ENCODE results near the gene INHBB. TPM values are rescaled to one million over a fixed set of nuclear protein-coding genes. Genes with fewer than 3 reads are reported as not detected.

Gene INHBB
- total RNA-seq, 4 donors from 2014 or later = 3.1 to 23.8 (median 13.7) TPM

GRCh38 chr2:120365236-120365793 is 19.4 kb downstream of the INHBB start:
- intact Hi-C loops (cut with DNase I; ENCODE audit: low total_unique reads) = no loop called here
- in situ Hi-C loops (cut with MboI; ENCODE audit: low sequenced_read_pairs in 4 of 4) = no loop called here
- peak in 1 of 2 donors; percentile 55 for DNase-seq

GRCh38 chr2:120366698-120367097 is 20.8 kb downstream of the INHBB start:
- H3K9me3 ChIP-seq = no peaks in the 10 kb centered on the region
- DNase-seq = no peak
- H3K4me1 ChIP-seq = peaks cover 0 to 4% of the 10 kb centered on the region in 2 donors
- H3K27me3 ChIP-seq = no peaks in the 10 kb centered on the region
- no peaks in the 10 kb centered on the region for H3K36me3 ChIP-seq
- no peak for ATAC-seq
- no peak overlapping the region for H3K27ac ChIP-seq
- no peak overlapping the region for H3K4me3 ChIP-seq
- in situ Hi-C loops (cut with MboI; ENCODE audit: low sequenced_read_pairs in 4 of 4) (no loop called here), intact Hi-C loops (cut with DNase I; ENCODE audit: low total_unique reads) (no loop called here)
- no peak for TF ChIP-seq POLR2A (IDR thresholded peaks at IDR 0.05)
- TF ChIP-seq, protein P1, sequence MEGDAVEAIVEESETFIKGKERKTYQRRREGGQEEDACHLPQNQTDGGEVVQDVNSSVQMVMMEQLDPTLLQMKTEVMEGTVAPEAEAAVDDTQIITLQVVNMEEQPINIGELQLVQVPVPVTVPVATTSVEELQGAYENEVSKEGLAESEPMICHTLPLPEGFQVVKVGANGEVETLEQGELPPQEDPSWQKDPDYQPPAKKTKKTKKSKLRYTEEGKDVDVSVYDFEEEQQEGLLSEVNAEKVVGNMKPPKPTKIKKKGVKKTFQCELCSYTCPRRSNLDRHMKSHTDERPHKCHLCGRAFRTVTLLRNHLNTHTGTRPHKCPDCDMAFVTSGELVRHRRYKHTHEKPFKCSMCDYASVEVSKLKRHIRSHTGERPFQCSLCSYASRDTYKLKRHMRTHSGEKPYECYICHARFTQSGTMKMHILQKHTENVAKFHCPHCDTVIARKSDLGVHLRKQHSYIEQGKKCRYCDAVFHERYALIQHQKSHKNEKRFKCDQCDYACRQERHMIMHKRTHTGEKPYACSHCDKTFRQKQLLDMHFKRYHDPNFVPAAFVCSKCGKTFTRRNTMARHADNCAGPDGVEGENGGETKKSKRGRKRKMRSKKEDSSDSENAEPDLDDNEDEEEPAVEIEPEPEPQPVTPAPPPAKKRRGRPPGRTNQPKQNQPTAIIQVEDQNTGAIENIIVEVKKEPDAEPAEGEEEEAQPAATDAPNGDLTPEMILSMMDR (IDR thresholded peaks at IDR 0.05 in 4 of 5, conservative IDR thresholded peaks at IDR 0.05 in 1 of 5) = no peak

More at GRCh38 chr2:120365236-120365793, 19.4 kb downstream of the INHBB start:
- Histone ChIP-seq H3K27me3 (no peaks in the 10 kb centered on the region), H3K9me3 (no peaks in the 10 kb centered on the region), H3K4me1 (peaks cover under 1 to 10% of the 10 kb centered on the region in 2 donors), H3K36me3 (no peaks in the 10 kb centered on the region), H3K27ac (peak overlapping the region in 1 of 4 donors; percentile 43), H3K4me3 (no peak overlapping the region)
- TF ChIP-seq POLR2A (IDR thresholded peaks at IDR 0.05) = no peak
- TF ChIP-seq, protein P1 (IDR thresholded peaks at IDR 0.05 in 4 of 5, conservative IDR thresholded peaks at IDR 0.05 in 1 of 5) = no peak
- ATAC-seq = peak in 1 of 2 donors; percentile 66

DNA sequence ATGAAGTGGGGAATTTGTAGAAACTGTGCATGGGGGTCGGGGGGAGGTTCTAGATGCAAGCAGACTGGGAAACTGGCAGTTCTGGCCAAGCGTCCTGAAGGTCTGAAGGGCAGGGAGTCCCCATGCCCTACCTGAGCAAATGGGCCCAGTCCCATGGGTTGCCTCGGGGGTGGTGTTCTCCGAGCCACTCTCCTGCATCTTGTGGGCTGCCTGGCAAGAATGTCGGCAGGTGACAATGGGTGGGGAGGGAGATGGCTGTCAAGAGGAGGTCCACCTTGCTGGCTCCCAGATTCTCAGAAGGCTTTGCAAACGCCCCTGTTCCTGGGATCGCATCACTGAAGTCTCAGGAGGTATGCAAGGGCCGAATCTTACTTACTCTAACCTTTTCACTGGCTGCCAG is 21.3 kb downstream of the INHBB start:
- no peaks in the 10 kb centered on the region for H3K27me3 ChIP-seq

GRCh38 chr2:120367649-120368048 is 21.7 kb downstream of the INHBB start:
- Histone ChIP-seq H3K27ac (no peak overlapping the region), H3K4me3 (no peak overlapping the region), H3K9me3 (no peaks in the 10 kb centered on the region), H3K4me1 (peaks cover 0 to 4% of the 10 kb centered on the region in 2 donors), H3K27me3 (no peaks in the 10 kb centered on the region), H3K36me3 (no peaks in the 10 kb centered on the region)
- in situ Hi-C loops (cut with MboI; ENCODE audit: low sequenced_read_pairs in 4 of 4) = no loop called here
- DNase-seq (no peak), ATAC-seq (no peak)
- intact Hi-C loops (cut with DNase I; ENCODE audit: low total_unique reads) = no loop called here
- TF ChIP-seq, protein P1 (IDR thresholded peaks at IDR 0.05 in 4 of 5, conservative IDR thresholded peaks at IDR 0.05 in 1 of 5) = no peak
- TF ChIP-seq POLR2A (IDR thresholded peaks at IDR 0.05) = no peak

More for the DNA sequence above, 21.3 kb downstream of the INHBB start:
- no peak for DNase-seq
- no peak for ATAC-seq
- Histone ChIP-seq H3K4me1 (peaks cover 0 to 4% of the 10 kb centered on the region in 2 donors), H3K27ac (no peak overlapping the region), H3K36me3 (no peaks in the 10 kb centered on the region), H3K9me3 (no peaks in the 10 kb centered on the region), H3K4me3 (no peak overlapping the region)
- in situ Hi-C loops (cut with MboI; ENCODE audit: low sequenced_read_pairs in 4 of 4) = no loop called here
- intact Hi-C loops (cut with DNase I; ENCODE audit: low total_unique reads) = no loop called here
- TF ChIP-seq, protein P1 (IDR thresholded peaks at IDR 0.05 in 4 of 5, conservative IDR thresholded peaks at IDR 0.05 in 1 of 5) = no peak

DNA sequence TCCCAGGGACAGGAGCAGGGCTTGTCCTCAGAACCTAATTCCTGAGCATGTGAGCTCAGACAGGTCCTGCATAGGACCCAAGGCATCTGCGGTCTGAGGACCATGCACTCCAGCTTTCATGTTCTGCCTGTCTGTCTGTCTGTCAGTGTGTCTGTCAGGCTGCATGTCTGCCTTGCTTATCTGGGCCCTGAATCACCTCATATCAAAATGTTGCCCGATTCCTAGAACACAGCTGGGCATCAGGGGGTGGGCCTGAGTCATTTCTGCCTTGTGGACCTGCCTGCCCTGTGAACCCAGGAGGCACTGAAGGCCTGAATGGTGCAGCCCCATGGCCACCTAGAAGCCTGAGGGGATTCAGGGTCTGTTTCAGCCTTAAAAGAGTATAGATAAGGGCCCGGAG is 22.1 kb downstream of the INHBB start:
- intact Hi-C loops (cut with DNase I; ENCODE audit: low total_unique reads) = no loop called here
- Histone ChIP-seq H3K27ac (no peak overlapping the region), H3K9me3 (no peaks in the 10 kb centered on the region), H3K4me1 (peaks cover 0 to 4% of the 10 kb centered on the region in 2 donors), H3K36me3 (no peaks in the 10 kb centered on the region), H3K4me3 (no peak overlapping the region), H3K27me3 (no peaks in the 10 kb centered on the region)
- no peak for ATAC-seq
- no peak for TF ChIP-seq POLR2A (IDR thresholded peaks at IDR 0.05)
- in situ Hi-C loops (cut with MboI; ENCODE audit: low sequenced_read_pairs in 4 of 4) = no loop called here
- DNase-seq = no peak

Data from gastrocnemius medialis (tissue), 4 donors.